Measurements from ENCODE around the gene ADGRA1. TPM values are rescaled to one million over a fixed set of nuclear protein-coding genes. Genes with fewer than 3 reads are reported as not detected.

ADGRA1 gene
- total RNA-seq (ENCODE audit: unreplicated experiment): 9.1 TPM
- long read RNA-seq, partial matches to known transcripts: 2 of 6 reads
- long read RNA-seq, other reads (novel, unspliced or antisense): 4 of 6 reads

GRCh38 chr10:133087679-133088178 lies at the start of gene ADGRA1:
TSS of gene ADGRA1 (plus strand) at chr10:133087924. CDS start at chr10:133088910, 986 bp downstream.
- Mint-ChIP-seq H3K27ac (ENCODE audit: unreplicated experiment) (peak within 1 kb of the TSS; percentile 69), H3K4me3 (ENCODE audit: unreplicated experiment) (peak within 1 kb of the TSS; percentile 86), H3K4me1 (ENCODE audit: low read depth, unreplicated experiment) (peaks cover 13% of the 10 kb centered on the region), H3K9me3 (ENCODE audit: unreplicated experiment) (peaks cover 7% of the 10 kb centered on the region), H3K27me3 (ENCODE audit: unreplicated experiment) (peaks cover 5% of the 10 kb centered on the region), H3K36me3 (ENCODE audit: unreplicated experiment) (peaks cover 8% of the 10 kb centered on the region)
- peak; percentile 84 for DNase-seq
- no peak for TF ChIP-seq CTCF (IDR thresholded peaks at IDR 0.05; ENCODE audit: partially characterized antibody, unreplicated experiment)

- peaks cover 20% of the 10 kb centered on the region for H3K4me1 Mint-ChIP-seq (ENCODE audit: low read depth, unreplicated experiment)
- DNase-seq: no peak
- TF ChIP-seq CTCF (IDR thresholded peaks at IDR 0.05; ENCODE audit: partially characterized antibody, unreplicated experiment): no peak
- no peak overlapping the region for H3K4me3 Mint-ChIP-seq (ENCODE audit: unreplicated experiment)
- peak overlapping the region; percentile 41 for H3K27ac Mint-ChIP-seq (ENCODE audit: unreplicated experiment)
- H3K36me3 Mint-ChIP-seq (ENCODE audit: unreplicated experiment): no peaks in the 10 kb centered on the region
- peaks cover 8% of the 10 kb centered on the region for H3K9me3 Mint-ChIP-seq (ENCODE audit: unreplicated experiment)
- peaks cover 5% of the 10 kb centered on the region for H3K27me3 Mint-ChIP-seq (ENCODE audit: unreplicated experiment)
These were observed 49.5 kb upstream of the ADGRA1 start for GRCh38 chr10:133038036-133038823.

- peak; percentile 65 for DNase-seq
- peaks cover 20% of the 10 kb centered on the region for H3K4me1 Mint-ChIP-seq (ENCODE audit: low read depth, unreplicated experiment)
- peaks cover 8% of the 10 kb centered on the region for H3K9me3 Mint-ChIP-seq (ENCODE audit: unreplicated experiment)
- no peaks in the 10 kb centered on the region for H3K36me3 Mint-ChIP-seq (ENCODE audit: unreplicated experiment)
- no peak overlapping the region for H3K27ac Mint-ChIP-seq (ENCODE audit: unreplicated experiment)
- TF ChIP-seq CTCF (IDR thresholded peaks at IDR 0.05; ENCODE audit: partially characterized antibody, unreplicated experiment): no peak
- H3K4me3 Mint-ChIP-seq (ENCODE audit: unreplicated experiment): no peak overlapping the region
- peaks cover 6% of the 10 kb centered on the region for H3K27me3 Mint-ChIP-seq (ENCODE audit: unreplicated experiment)
These were observed 48.5 kb upstream of the ADGRA1 start for GRCh38 chr10:133039107-133039802.

GRCh38 chr10:133039803-133040165 lies 47.9 kb upstream of the ADGRA1 start:
- Mint-ChIP-seq H3K4me3 (ENCODE audit: unreplicated experiment) (no peak overlapping the region), H3K27me3 (ENCODE audit: unreplicated experiment) (peaks cover 7% of the 10 kb centered on the region), H3K27ac (ENCODE audit: unreplicated experiment) (no peak overlapping the region), H3K36me3 (ENCODE audit: unreplicated experiment) (no peaks in the 10 kb centered on the region), H3K4me1 (ENCODE audit: low read depth, unreplicated experiment) (peaks cover 20% of the 10 kb centered on the region), H3K9me3 (ENCODE audit: unreplicated experiment) (peaks cover 8% of the 10 kb centered on the region)
- TF ChIP-seq CTCF (IDR thresholded peaks at IDR 0.05; ENCODE audit: partially characterized antibody, unreplicated experiment): no peak
- no peak for DNase-seq

Measured in glutamatergic neuron (in vitro differentiated cells).